ENCODE measurements around the gene NEAT1.
A peak's percentile ranks its signal among the peaks of the same experiment; 100 is the strongest.

Gene NEAT1

DNA sequence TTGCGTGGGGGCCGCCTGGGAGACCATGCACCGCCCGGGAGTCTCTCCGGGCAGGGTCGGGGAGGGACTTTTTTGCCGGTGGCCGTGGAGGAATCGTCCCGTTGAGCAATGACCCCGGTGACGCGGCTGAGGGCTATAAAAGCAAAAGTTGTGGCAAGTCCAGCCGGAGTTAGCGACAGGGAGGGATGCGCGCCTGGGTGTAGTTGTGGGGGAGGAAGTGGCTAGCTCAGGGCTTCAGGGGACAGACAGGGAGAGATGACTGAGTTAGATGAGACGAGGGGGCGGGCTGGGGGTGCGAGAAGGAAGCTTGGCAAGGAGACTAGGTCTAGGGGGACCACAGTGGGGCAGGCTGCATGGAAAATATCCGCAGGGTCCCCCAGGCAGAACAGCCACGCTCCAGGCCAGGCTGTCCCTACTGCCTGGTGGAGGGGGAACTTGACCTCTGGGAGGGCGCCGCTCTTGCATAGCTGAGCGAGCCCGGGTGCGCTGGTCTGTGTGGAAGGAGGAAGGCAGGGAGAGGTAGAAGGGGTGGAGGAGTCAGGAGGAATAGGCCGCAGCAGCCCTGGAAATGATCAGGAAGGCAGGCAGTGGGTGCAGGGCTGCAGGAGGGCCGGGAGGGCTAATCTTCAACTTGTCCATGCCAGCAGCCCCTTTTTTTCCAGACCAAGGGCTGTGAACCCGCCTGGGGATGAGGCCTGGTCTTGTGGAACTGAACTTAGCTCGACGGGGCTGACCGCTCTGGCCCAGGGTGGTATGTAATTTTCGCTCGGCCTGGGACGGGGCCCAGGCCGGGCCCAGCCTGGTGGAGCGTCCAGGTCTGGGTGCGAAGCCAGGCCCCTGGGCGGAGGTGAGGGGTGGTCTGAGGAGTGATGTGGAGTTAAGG, at the start of gene NEAT1:
Gene NEAT1, plus strand, starts transcription at position 166 of the 883 bp plus-strand sequence.
- peak within 1 kb of the TSS; percentile 98 for H3K9ac ChIP-seq (ENCODE audit: insufficient read length, low read depth)
- H3K36me3 ChIP-seq (ENCODE audit: insufficient read depth, insufficient read length, low read length): peaks cover 36% of the 10 kb centered on the region
- no peak for TF ChIP-seq SUZ12 (IDR thresholded peaks at IDR 0.05; ENCODE audit: extremely low read depth, insufficient read depth, insufficient read length)
- TF ChIP-seq ZNF274 (IDR thresholded peaks at IDR 0.05; ENCODE audit: low read depth, low read length): no peak
- no peak for TF ChIP-seq YY1 (IDR thresholded peaks at IDR 0.05; ENCODE audit: insufficient read depth, insufficient read length)
- no peaks in the 10 kb centered on the region for H3K27me3 ChIP-seq (ENCODE audit: insufficient read depth, insufficient read length)
- no peaks in the 10 kb centered on the region for H3K9me3 ChIP-seq (ENCODE audit: insufficient read depth, low read length)
- H3K4me1 ChIP-seq (ENCODE audit: insufficient read depth, insufficient read length): peaks cover 16% of the 10 kb centered on the region
- DNase-seq (ENCODE audit: low read depth, low spot score): no peak
- peak within 1 kb of the TSS; percentile 90 for H3K4me3 ChIP-seq (ENCODE audit: insufficient read length, low read depth)

DNA sequence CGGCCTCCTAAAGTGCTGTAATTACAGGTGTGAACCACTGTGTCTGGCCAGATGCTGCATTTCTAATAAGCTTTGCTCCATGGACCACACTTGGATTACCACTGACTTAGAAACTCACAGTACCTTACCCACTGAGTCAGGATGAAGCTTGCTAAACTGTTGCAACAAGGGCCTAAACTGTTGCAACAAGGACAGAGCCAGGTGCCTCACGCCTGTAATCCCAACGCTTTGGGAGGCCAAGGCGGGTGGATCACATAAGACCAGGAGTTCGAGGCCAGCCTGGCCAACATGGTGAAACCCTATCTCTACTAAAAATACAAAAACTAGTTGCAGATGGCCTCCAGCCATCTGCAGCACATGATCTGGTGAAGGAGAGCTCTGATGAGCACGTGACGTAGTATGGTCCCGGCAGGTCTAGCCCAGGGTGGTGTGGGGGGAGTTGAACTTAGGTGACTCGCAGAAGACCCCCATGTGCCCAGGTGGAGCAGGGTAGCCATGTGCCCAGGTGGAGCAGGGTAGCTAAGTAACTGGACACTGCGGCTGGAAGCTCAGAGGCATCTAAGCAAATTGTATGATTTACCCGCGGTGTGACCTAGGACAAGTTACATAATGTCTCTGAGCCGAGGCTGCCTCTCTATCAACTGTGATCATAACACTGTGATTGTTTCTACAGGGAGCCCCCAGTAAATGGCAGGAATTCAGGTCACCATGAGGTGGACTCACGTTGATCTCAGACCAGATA, 48.6 kb upstream of the NEAT1 start:
- Histone ChIP-seq H3K4me3 (ENCODE audit: insufficient read length, low read depth) (no peak overlapping the region), H3K9ac (ENCODE audit: insufficient read length, low read depth) (no peak overlapping the region), H3K27me3 (ENCODE audit: insufficient read depth, insufficient read length) (no peaks in the 10 kb centered on the region), H3K9me3 (ENCODE audit: insufficient read depth, low read length) (no peaks in the 10 kb centered on the region), H3K4me1 (ENCODE audit: insufficient read depth, insufficient read length) (peaks cover 14% of the 10 kb centered on the region), H3K36me3 (ENCODE audit: insufficient read depth, insufficient read length, low read length) (no peaks in the 10 kb centered on the region)
- no peak for TF ChIP-seq ZNF274 (IDR thresholded peaks at IDR 0.05; ENCODE audit: low read depth, low read length)
- no peak for DNase-seq (ENCODE audit: low read depth, low spot score)

DNA sequence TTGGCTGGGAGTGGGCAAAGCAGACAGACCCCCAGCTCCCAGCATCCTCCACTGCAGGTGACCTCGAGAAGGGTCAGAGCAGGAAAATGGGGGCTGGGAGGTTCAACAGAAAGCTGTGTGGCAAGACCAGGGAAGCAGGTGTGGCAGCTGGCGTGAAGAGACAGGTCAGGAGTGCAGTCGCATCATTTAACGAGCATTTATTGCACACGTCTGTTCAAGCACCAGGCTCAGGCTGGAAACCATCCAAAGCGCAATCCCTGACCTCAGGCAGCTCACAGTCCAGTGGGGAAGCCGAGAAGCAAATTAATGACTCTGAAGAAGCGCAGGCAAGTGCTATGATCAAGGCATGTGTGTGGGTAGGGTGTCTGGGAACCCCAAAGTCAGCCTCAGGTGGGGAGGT, 47.6 kb upstream of the NEAT1 start:
- TF ChIP-seq YY1 (IDR thresholded peaks at IDR 0.05; ENCODE audit: insufficient read depth, insufficient read length): no peak
- TF ChIP-seq ZNF274 (IDR thresholded peaks at IDR 0.05; ENCODE audit: low read depth, low read length): no peak
- TF ChIP-seq SUZ12 (IDR thresholded peaks at IDR 0.05; ENCODE audit: extremely low read depth, insufficient read depth, insufficient read length): no peak
- no peaks in the 10 kb centered on the region for H3K27me3 ChIP-seq (ENCODE audit: insufficient read depth, insufficient read length)
- no peak for DNase-seq (ENCODE audit: low read depth, low spot score)
- H3K36me3 ChIP-seq (ENCODE audit: insufficient read depth, insufficient read length, low read length): no peaks in the 10 kb centered on the region
- H3K9ac ChIP-seq (ENCODE audit: insufficient read length, low read depth): no peak overlapping the region
- H3K9me3 ChIP-seq (ENCODE audit: insufficient read depth, low read length): no peaks in the 10 kb centered on the region
- H3K4me1 ChIP-seq (ENCODE audit: insufficient read depth, insufficient read length): peaks cover 14% of the 10 kb centered on the region
- no peak overlapping the region for H3K4me3 ChIP-seq (ENCODE audit: insufficient read length, low read depth)

DNA sequence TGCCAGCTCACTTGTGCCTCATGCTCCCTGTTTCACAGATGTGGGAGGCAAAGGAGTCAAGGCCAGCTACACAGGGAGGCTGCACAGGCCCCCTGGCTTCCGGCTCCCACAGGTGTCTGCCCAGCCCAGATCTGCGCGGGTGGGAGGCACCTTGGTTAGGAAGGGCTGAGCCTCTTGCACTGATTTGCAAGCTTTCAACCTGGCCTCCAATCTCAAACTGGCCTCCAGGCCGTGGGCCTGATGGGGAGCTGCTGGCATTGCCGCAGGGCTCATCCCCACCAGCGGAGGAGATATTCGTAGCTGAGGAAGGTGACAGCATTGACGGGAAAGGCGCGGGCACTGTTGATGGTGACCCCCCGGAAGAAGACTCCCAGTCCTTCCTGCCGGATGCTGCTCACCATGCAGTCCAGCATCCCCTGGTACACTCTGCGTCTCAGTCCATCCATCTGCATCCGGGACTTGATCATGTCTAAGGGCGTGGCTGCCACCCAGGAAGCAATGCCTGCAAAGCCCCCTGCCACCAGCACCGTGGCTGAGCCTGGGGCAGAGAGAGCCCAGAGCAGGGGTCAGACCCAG, 46.4 kb upstream of the NEAT1 start:
- H3K9ac ChIP-seq (ENCODE audit: insufficient read length, low read depth): peak overlapping the region; percentile 46
- no peaks in the 10 kb centered on the region for H3K9me3 ChIP-seq (ENCODE audit: insufficient read depth, low read length)
- peaks cover 14% of the 10 kb centered on the region for H3K4me1 ChIP-seq (ENCODE audit: insufficient read depth, insufficient read length)
- DNase-seq (ENCODE audit: low read depth, low spot score): no peak
- no peak for TF ChIP-seq YY1 (IDR thresholded peaks at IDR 0.05; ENCODE audit: insufficient read depth, insufficient read length)
- TF ChIP-seq SUZ12 (IDR thresholded peaks at IDR 0.05; ENCODE audit: extremely low read depth, insufficient read depth, insufficient read length): no peak
- no peak for TF ChIP-seq ZNF274 (IDR thresholded peaks at IDR 0.05; ENCODE audit: low read depth, low read length)
- no peak overlapping the region for H3K4me3 ChIP-seq (ENCODE audit: insufficient read length, low read depth)
- H3K36me3 ChIP-seq (ENCODE audit: insufficient read depth, insufficient read length, low read length): no peaks in the 10 kb centered on the region
- no peaks in the 10 kb centered on the region for H3K27me3 ChIP-seq (ENCODE audit: insufficient read depth, insufficient read length)

DNA sequence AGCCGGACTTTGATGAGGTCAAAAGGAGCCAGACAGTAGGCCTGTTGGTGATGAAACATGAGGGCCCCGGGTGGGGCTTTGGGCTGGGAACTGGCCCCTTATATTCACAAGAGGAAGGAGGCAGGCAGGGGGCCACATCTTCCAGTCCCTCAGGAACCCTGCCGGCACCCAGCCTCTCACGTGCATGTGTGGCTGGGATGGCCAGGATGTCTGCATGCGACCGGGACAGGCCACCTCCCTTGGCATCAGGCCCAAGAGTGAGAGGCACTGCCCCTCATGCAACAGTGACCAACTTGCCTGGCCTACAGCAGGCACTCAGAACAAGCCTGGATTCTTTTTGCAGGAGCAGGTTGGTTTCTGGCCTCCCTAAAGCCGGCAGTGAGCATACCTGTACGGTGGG, 45.6 kb upstream of the NEAT1 start:
- no peak for DNase-seq (ENCODE audit: low read depth, low spot score)
- H3K27me3 ChIP-seq (ENCODE audit: insufficient read depth, insufficient read length): no peaks in the 10 kb centered on the region
- peaks cover 14% of the 10 kb centered on the region for H3K4me1 ChIP-seq (ENCODE audit: insufficient read depth, insufficient read length)
- H3K9ac ChIP-seq (ENCODE audit: insufficient read length, low read depth): no peak overlapping the region
- no peaks in the 10 kb centered on the region for H3K36me3 ChIP-seq (ENCODE audit: insufficient read depth, insufficient read length, low read length)
- TF ChIP-seq SUZ12 (IDR thresholded peaks at IDR 0.05; ENCODE audit: extremely low read depth, insufficient read depth, insufficient read length) (no peak), YY1 (IDR thresholded peaks at IDR 0.05; ENCODE audit: insufficient read depth, insufficient read length) (no peak), ZNF274 (IDR thresholded peaks at IDR 0.05; ENCODE audit: low read depth, low read length) (no peak)
- no peaks in the 10 kb centered on the region for H3K9me3 ChIP-seq (ENCODE audit: insufficient read depth, low read length)
- no peak overlapping the region for H3K4me3 ChIP-seq (ENCODE audit: insufficient read length, low read depth)

DNA sequence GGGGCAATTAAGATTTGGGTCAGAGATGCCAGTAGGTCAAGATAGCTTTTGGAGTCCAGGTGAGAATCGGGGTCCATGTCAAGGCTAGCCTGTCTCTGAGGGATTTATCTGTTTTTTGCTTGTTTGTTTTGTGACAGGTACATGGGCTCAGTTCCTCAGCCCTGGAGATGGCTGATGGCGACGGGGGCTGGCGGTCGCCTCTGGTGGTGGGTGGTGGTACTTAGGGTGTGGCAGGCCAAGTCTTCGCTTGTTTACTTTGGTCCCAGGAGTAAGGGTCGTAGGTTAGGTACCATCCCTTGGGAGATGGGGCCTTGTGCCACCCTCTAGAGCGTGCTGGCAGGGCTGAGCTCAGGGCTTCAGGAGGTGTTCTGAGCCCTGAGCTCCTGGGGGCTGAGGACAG, 44.8 kb upstream of the NEAT1 start:
- H3K4me1 ChIP-seq (ENCODE audit: insufficient read depth, insufficient read length): peaks cover 16% of the 10 kb centered on the region
- no peaks in the 10 kb centered on the region for H3K9me3 ChIP-seq (ENCODE audit: insufficient read depth, low read length)
- no peak overlapping the region for H3K4me3 ChIP-seq (ENCODE audit: insufficient read length, low read depth)
- TF ChIP-seq ZNF274 (IDR thresholded peaks at IDR 0.05; ENCODE audit: low read depth, low read length) (no peak), YY1 (IDR thresholded peaks at IDR 0.05; ENCODE audit: insufficient read depth, insufficient read length) (no peak), SUZ12 (IDR thresholded peaks at IDR 0.05; ENCODE audit: extremely low read depth, insufficient read depth, insufficient read length) (no peak)
- DNase-seq (ENCODE audit: low read depth, low spot score): no peak
- H3K27me3 ChIP-seq (ENCODE audit: insufficient read depth, insufficient read length): no peaks in the 10 kb centered on the region
- H3K9ac ChIP-seq (ENCODE audit: insufficient read length, low read depth): no peak overlapping the region
- no peaks in the 10 kb centered on the region for H3K36me3 ChIP-seq (ENCODE audit: insufficient read depth, insufficient read length, low read length)
